Kidney epithelial cell (primary cell): ENCODE measurements around the gene CLIC5. TPM values are rescaled to one million over a fixed set of nuclear protein-coding genes. Genes with fewer than 3 reads are reported as not detected.

Experiments used
- DNase-seq: peaks from one replicate; pipeline ENCODE4 v3.0.0-alpha.2; 2010; ENCODE audit warnings: low read depth
- H3K27me3 ChIP-seq: 2 replicates; pipeline ENCODE4 v1.6.0; 2011; ENCODE audit warnings: low read length; ENCODE audit not compliant: control insufficient read depth, insufficient read depth
- H3K36me3 ChIP-seq: 2 replicates; pipeline ENCODE4 v1.5.1; 2011; ENCODE audit warnings: low read length; ENCODE audit not compliant: control insufficient read depth, insufficient read depth
- H3K4me3 ChIP-seq: 2 replicates; pipeline ENCODE4 v1.5.1; 2011; ENCODE audit warnings: low read depth, mild to moderate bottlenecking, control low read depth, low read length
- total RNA-seq: library from RNA; depleted of rRNA; stranded (reverse); fragments of >200 nt; gene quantifications from 2 replicates; pipeline ENCODE4 v1.2.3, GENCODE V29; 2015
- TF ChIP-seq, protein P1 (sequence below): IDR thresholded peaks from 2 replicates; pipeline ENCODE4 v1.5.1; 2011; ENCODE audit warnings: mild to moderate bottlenecking, moderate library complexity, low read length, control low read depth, inconsistent platforms; ENCODE audit not compliant: insufficient read depth, poor library complexity, severe bottlenecking

The CLIC5 gene
- total RNA-seq, 1 donor from 2014 or later: 3.2 TPM

DNA sequence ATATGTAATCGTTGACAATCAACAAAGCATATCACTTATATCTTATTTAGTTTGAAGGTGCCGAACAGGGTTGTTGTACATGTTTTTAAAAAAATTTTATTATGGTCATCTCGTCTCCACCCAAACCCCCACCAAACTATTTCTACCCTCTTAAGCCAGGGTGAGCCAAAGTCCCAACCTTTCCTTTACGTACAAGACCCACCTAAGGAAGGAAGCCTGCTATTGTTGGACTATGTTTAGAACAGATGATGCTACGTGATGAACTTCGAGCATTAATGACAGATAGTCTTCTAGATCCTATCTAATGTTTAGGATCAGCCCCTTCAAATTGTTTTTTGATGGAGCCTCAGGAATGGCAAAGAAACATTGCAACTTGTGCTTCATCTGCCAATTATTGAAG lies 44.4 kb downstream of the CLIC5 start:
- TF ChIP-seq, protein P1, sequence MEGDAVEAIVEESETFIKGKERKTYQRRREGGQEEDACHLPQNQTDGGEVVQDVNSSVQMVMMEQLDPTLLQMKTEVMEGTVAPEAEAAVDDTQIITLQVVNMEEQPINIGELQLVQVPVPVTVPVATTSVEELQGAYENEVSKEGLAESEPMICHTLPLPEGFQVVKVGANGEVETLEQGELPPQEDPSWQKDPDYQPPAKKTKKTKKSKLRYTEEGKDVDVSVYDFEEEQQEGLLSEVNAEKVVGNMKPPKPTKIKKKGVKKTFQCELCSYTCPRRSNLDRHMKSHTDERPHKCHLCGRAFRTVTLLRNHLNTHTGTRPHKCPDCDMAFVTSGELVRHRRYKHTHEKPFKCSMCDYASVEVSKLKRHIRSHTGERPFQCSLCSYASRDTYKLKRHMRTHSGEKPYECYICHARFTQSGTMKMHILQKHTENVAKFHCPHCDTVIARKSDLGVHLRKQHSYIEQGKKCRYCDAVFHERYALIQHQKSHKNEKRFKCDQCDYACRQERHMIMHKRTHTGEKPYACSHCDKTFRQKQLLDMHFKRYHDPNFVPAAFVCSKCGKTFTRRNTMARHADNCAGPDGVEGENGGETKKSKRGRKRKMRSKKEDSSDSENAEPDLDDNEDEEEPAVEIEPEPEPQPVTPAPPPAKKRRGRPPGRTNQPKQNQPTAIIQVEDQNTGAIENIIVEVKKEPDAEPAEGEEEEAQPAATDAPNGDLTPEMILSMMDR: no peak
- Histone ChIP-seq H3K27me3 (no peaks in the 10 kb centered on the region), H3K4me3 (no peak overlapping the region), H3K36me3 (no peaks in the 10 kb centered on the region)
- no peak for DNase-seq

DNA sequence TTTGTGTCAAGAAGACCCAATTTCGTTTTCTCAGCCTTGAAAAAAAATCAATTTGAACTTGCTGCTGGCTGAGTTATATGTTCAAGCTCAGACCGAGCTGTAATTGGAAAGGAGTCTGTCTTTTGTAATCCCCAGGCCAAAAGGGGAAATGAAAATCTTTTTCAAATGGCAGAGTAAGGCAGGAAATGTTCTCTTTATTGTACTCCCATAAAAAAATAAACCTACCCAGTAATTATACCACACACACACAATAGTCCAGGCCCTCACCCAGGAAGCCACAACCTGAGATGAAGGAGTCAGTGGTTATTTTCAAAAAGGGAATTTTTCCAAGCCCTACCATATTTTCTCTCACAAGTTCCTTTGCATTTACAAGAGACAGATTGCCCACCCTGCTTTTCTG lies 45.3 kb downstream of the CLIC5 start:
- DNase-seq: no peak
- H3K27me3 ChIP-seq: no peaks in the 10 kb centered on the region

GRCh38 chr6:45969883-45970282 lies 45.8 kb downstream of the CLIC5 start:
- no peaks in the 10 kb centered on the region for H3K36me3 ChIP-seq
- no peaks in the 10 kb centered on the region for H3K27me3 ChIP-seq
- DNase-seq: no peak
- TF ChIP-seq, protein P1: no peak
- no peak overlapping the region for H3K4me3 ChIP-seq

More for the DNA sequence above, 45.3 kb downstream of the CLIC5 start:
- TF ChIP-seq, protein P1: no peak
- Histone ChIP-seq H3K4me3 (no peak overlapping the region), H3K36me3 (no peaks in the 10 kb centered on the region)

DNA sequence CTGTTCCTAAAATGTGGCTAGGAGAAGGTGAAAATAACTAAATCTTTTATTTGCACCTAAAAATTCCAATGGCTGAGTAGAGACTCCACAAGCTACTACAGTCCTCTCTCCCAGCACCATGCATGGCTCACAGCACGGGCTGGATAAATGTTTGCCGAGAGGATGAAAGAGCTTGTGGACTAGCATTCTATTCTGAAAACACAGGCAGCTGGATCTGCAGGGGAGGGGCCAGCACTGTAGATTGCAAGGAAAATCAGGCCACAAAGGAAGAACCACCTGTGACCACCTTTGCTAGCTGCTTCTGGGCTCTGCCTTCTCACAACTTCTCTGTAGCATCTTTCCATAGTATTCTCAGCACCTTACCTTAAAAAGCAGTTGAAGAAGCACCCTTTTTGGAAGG lies 46.6 kb downstream of the CLIC5 start:
- DNase-seq: no peak
- Histone ChIP-seq H3K4me3 (no peak overlapping the region), H3K36me3 (no peaks in the 10 kb centered on the region), H3K27me3 (no peaks in the 10 kb centered on the region)
- TF ChIP-seq, protein P1: no peak

DNA sequence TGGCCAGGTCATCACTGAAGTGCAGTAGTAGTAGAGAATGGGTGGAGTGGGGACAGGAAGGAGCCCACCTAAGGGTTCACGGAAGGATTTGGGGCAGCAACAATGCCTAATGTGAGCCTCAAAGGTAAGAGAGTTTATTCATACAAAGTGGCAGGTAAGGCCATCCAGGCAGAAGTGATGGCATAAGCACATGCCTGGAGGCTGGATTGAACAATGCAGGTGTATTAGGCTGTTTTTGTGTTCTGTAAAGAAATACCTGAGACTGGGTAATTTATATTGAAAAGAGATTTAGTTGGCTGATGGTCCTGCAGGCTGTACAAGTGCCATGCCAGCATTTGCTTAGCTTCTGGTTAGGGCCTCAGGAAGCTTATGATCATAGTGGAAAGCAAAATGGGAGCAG lies 48.3 kb downstream of the CLIC5 start:
- Histone ChIP-seq H3K4me3 (no peak overlapping the region), H3K36me3 (no peaks in the 10 kb centered on the region), H3K27me3 (no peaks in the 10 kb centered on the region)
- no peak for DNase-seq
- TF ChIP-seq, protein P1: no peak

GRCh38 chr6:45966797-45967196 lies 48.9 kb downstream of the CLIC5 start:
- no peaks in the 10 kb centered on the region for H3K36me3 ChIP-seq
- no peak overlapping the region for H3K4me3 ChIP-seq
- TF ChIP-seq, protein P1: no peak
- no peak for DNase-seq
- H3K27me3 ChIP-seq: no peaks in the 10 kb centered on the region
